Activated CD4-positive, alpha-beta memory T cell treated with anti-CD3 and anti-CD28 coated beads for 36 hours (primary cell): ENCODE results near the gene CEP70. TPM values are rescaled to one million over a fixed set of nuclear protein-coding genes. Genes with fewer than 3 reads are reported as not detected.

ENCODE experiments used
- CTCF ChIA-PET: fragments of 350-600 bp; sonication (Branson Sonifier 250); formaldehyde crosslinking; loops from one replicate; lab custom pipeline; 2021; ENCODE audit warnings: antibody characterized with exemption, inconsistent platforms; lab: Charles Lee
- POLR2A ChIA-PET: fragments of 350-600 bp; sonication (Branson Sonifier 250); formaldehyde crosslinking; loops from one replicate; lab custom pipeline; 2021; ENCODE audit warnings: antibody characterized with exemption; lab: Charles Lee
- DNase-seq: peaks from one replicate; pipeline ENCODE4 v3.0.0-alpha.2; 2020
- H3K27ac Mint-ChIP-seq: one replicate; pipeline ENCODE4 v1.8.0; 2021; ENCODE audit warnings: mixed read lengths
- H3K27me3 Mint-ChIP-seq: one replicate; pipeline ENCODE4 v1.8.0; 2021; ENCODE audit warnings: mixed read lengths
- H3K36me3 Mint-ChIP-seq: one replicate; pipeline ENCODE4 v1.8.0; 2021; ENCODE audit warnings: mixed read lengths
- H3K4me1 Mint-ChIP-seq: one replicate; pipeline ENCODE4 v1.8.0; 2021; ENCODE audit warnings: low read depth, mixed read lengths
- H3K4me3 Mint-ChIP-seq: one replicate; pipeline ENCODE4 v1.8.0; 2021; ENCODE audit warnings: mild to moderate bottlenecking, mixed read lengths
- H3K9me3 Mint-ChIP-seq: one replicate; pipeline ENCODE4 v1.8.0; 2021; ENCODE audit warnings: mixed read lengths
- intact Hi-C: fragments of 100-400 bp; cut with micrococcal nuclease; formaldehyde crosslinking; loops from one replicate; pipeline ENCODE4 v1.15.1; 2023
- total RNA-seq, 2 experiments: library from RNA; stranded (reverse); gene quantifications; one replicate each; pipeline ENCODE4 v1.2.3, GENCODE V29; 2021

CEP70 gene, protein sequence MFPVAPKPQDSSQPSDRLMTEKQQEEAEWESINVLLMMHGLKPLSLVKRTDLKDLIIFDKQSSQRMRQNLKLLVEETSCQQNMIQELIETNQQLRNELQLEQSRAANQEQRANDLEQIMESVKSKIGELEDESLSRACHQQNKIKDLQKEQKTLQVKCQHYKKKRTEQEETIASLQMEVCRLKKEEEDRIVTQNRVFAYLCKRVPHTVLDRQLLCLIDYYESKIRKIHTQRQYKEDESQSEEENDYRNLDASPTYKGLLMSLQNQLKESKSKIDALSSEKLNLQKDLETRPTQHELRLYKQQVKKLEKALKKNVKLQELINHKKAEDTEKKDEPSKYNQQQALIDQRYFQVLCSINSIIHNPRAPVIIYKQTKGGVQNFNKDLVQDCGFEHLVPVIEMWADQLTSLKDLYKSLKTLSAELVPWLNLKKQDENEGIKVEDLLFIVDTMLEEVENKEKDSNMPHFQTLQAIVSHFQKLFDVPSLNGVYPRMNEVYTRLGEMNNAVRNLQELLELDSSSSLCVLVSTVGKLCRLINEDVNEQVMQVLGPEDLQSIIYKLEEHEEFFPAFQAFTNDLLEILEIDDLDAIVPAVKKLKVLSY
- total RNA-seq: 1 to 10 TPM; 8.3 to 8.4 TPM

DNA sequence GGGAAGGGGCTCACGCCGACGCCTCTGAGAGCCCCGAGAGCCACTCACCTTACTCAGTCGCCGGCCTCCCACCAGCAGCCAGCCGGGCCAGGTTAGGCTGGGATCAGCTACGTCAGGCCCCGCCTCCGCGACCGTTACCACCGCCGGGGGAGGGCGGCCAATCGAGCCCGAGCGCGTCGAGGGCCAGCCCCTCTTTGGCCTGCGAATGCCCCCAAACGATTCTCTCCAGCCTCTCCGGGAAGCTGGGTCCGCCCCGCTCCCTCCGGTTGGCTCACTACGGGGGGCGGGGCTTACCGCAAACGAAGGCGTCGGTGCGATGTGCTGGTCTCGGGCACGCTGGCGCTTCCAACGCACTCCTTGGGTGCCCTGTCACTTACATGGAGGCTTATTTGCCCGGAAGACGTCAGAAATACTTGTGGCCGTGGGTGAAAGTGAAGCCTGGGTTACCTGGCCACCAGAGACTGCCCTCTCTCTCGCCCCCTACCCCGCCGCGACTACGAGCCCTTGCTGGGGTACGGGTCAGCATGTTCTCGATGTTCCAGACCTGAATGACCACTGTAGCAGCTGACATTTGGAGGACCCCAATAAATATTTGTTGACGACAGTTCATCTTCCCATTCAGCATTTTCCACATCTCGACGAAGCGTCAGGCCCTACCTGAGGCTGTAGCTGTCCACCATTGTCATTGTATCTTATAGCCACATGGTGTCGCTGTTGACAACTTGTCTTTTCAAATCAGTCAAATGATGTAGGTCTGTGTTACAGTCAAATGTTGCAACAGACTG, at the start of gene CEP70:
CEP70 (minus strand) TSS at position 111 of the 785 bp plus-strand sequence. CDS start 21,333 bp downstream, outside the sequence.
- H3K36me3 Mint-ChIP-seq: no peaks in the 10 kb centered on the region
- H3K27me3 Mint-ChIP-seq: no peaks in the 10 kb centered on the region
- H3K9me3 Mint-ChIP-seq: peaks cover 2% of the 10 kb centered on the region
- CTCF ChIA-PET: interaction anchor here (0.6 to 6.8 kb wide), 42 partner anchors 9 to 416 kb away, joined by 3 to 232 read pairs (median 4); partner anchors contain the start of genes ESYT3 and FAIM
- H3K27ac Mint-ChIP-seq: peak within 1 kb of the TSS; percentile 86
- POLR2A ChIA-PET: interaction anchor here (0.7 to 1.9 kb wide), 7 partner anchors 16 to 795 kb away, joined by 3 to 8 read pairs (median 5); partner anchors contain the start of genes COPB2 and ESYT3
- DNase-seq: peak; percentile 92
- H3K4me3 Mint-ChIP-seq: peak within 1 kb of the TSS; percentile 81
- peaks cover 3% of the 10 kb centered on the region for H3K4me1 Mint-ChIP-seq
- intact Hi-C loops: loop anchor here (1.0 to 10.0 kb wide), 13 partner anchors 15 to 730 kb away; partner anchors contain the start of genes ARMC8, ESYT3 and NME9

DNA sequence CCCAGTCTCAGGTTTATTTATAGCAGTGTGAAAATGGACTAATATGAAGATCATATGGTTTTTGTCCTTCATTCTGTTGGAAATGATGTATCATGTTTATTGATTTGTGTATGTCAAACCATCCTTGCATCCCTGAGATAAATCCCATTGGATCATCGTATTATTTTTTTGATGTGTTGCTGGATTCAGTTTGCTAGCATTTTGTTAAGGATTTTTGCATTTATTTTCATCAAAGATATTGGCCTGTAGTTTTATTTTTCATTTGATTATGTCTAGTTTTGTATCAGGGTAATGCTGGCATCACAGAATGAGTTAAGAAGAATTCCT, 48.8 kb upstream of the CEP70 start:
- Mint-ChIP-seq H3K9me3 (peaks cover 79% of the 10 kb centered on the region), H3K27ac (no peak overlapping the region), H3K4me3 (no peak overlapping the region), H3K36me3 (peaks cover 15% of the 10 kb centered on the region), H3K27me3 (no peaks in the 10 kb centered on the region), H3K4me1 (no peaks in the 10 kb centered on the region)
- intact Hi-C loops: no loop called here
- CTCF ChIA-PET: no interaction called here
- POLR2A ChIA-PET: no interaction called here
- no peak for DNase-seq

DNA sequence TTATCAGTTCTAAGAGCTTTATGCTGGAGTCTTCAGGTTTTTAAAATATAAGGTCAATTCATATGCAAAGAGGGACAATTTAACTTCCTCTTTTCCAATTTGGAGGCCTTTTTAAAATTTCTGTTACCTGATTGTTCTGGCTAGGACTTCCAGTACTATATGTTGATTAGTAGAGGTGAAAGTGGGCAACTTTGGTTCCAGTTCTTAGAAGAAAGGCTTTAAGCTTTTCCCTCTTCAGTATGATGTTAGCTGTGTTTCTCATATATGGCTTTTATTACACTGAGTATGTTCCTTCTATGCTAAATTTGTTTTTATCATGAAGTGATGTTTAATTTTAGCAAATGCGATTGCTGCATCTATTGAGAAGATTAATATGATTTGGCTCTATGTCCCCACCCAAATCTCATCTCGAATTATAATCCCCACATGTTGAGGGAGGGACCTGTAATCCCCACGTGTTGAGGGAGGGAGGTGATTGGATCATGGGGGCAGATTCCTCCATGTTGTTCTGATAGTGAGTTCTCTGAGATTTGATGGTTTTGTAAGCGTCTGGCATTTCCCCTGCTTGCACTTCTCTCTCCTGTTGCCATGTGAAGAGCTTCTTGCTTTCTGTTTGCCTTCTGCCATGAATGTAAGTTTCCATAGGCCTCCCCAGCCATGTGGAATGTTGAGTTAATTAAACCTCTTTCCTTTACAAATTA, 48.3 kb upstream of the CEP70 start:
- peaks cover 76% of the 10 kb centered on the region for H3K9me3 Mint-ChIP-seq
- H3K27me3 Mint-ChIP-seq: no peaks in the 10 kb centered on the region
- POLR2A ChIA-PET: no interaction called here

DNA sequence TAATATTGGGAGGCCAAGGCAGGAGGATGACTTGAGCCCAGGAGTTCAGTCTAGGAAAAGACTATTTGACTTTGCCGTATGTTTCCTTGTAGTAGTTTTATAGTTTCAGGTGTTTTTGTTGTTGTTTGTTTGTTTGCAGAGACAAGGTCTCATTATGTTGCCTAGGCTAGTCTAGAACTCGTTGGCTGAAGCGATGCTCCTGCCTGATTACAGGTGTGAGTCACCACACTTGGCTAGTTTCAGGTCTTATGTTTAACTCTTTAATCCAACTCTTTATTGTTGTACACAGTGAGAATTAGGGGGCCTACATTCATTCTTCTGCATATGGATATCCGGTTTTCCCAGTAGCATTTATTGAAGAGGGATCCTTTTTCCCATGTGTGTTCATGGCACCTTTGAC, 46.5 kb upstream of the CEP70 start:
- Mint-ChIP-seq H3K4me1 (no peaks in the 10 kb centered on the region), H3K36me3 (peaks cover 6% of the 10 kb centered on the region), H3K27me3 (no peaks in the 10 kb centered on the region), H3K4me3 (no peak overlapping the region), H3K9me3 (peaks cover 57% of the 10 kb centered on the region), H3K27ac (no peak overlapping the region)
- ChIA-PET POLR2A (no interaction called here), CTCF (no interaction called here)
- intact Hi-C loops: no loop called here
- no peak for DNase-seq

More for the DNA sequence above, 48.3 kb upstream of the CEP70 start:
- no peak for DNase-seq
- no peak overlapping the region for H3K27ac Mint-ChIP-seq
- no peak overlapping the region for H3K4me3 Mint-ChIP-seq
- intact Hi-C loops: no loop called here
- CTCF ChIA-PET: no interaction called here
- H3K4me1 Mint-ChIP-seq: no peaks in the 10 kb centered on the region
- peaks cover 11% of the 10 kb centered on the region for H3K36me3 Mint-ChIP-seq

DNA sequence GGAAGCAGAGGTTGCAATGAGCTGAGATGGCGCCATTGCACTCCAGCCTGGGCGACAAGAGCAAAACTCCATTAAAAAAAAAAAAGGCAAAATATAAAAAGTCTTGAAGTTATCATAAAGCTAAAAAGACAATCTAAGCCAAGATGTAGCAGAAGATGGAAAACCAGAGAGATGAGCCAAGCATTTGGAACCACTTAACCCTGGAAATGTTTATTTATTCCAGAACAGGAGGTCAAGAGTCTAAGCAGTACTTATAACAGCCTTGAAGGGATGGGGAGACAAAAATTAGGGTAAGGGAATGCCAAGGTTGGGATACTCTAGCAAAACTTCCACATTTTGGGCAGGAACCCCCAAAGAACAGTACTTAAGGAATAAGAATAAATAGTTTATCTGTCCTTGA, 44.6 kb upstream of the CEP70 start:
- DNase-seq: no peak
- CTCF ChIA-PET: no interaction called here
- no peaks in the 10 kb centered on the region for H3K27me3 Mint-ChIP-seq
- H3K4me3 Mint-ChIP-seq: no peak overlapping the region
- H3K27ac Mint-ChIP-seq: no peak overlapping the region
- intact Hi-C loops: no loop called here
- peaks cover 39% of the 10 kb centered on the region for H3K9me3 Mint-ChIP-seq
- H3K4me1 Mint-ChIP-seq: no peaks in the 10 kb centered on the region
- POLR2A ChIA-PET: no interaction called here
- H3K36me3 Mint-ChIP-seq: peaks cover 2% of the 10 kb centered on the region

DNA sequence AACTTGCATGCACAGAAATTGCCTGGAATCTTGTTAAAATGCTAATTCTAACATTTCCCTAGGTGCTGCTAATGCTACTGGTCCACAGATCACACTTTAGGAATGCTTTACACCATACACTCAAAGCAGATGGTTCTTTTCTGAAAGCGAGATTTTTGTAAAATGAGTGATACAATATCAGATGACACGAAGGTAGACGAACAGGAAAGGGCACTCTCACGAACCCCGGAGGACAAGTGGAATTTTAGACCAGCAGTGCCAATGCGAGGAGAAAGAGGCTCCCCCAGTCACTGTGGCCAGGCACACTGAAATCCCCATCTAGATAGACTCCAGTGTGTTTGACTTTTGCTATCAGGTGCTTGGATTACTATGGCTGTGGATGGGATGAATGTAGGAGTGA, 35.5 kb upstream of the CEP70 start:
- Mint-ChIP-seq H3K9me3 (no peaks in the 10 kb centered on the region), H3K4me3 (no peak overlapping the region), H3K27me3 (no peaks in the 10 kb centered on the region), H3K4me1 (no peaks in the 10 kb centered on the region), H3K27ac (no peak overlapping the region), H3K36me3 (no peaks in the 10 kb centered on the region)
- ChIA-PET POLR2A (no interaction called here), CTCF (no interaction called here)
- no peak for DNase-seq
- intact Hi-C loops: no loop called here

DNA sequence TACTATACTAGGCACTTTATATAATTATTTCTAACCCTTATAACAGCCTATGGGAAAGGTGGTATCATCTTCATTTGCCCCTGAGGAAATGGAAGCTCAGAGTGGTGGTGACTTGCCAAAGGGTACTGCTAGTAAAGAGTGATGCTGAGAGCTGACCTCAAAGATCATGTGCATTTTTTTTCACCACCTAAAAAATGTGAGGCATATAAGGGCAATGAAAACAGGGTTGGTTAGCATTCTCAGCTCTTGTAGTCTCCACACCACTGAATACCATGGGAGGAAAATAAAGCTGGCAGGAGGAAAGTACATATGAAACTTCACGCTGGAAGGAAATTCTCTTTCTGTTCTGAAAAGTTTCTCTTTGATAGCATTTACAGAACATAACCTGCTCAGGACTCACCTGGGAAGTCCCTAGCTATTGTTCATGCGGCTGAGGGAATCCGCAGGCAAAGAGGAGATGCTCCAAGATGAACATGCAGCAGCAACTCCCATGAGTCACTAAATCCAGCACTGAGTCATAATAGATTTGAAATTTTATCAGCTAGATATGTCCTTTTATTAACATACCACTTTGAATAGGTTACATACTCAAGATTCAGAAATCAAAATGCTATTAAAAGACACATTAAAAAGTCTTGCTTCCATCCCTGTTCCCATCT, 31.8 kb upstream of the CEP70 start:
- no peaks in the 10 kb centered on the region for H3K4me1 Mint-ChIP-seq
- no peak overlapping the region for H3K4me3 Mint-ChIP-seq
- CTCF ChIA-PET: interaction anchor here (1.5 kb wide), 1 partner anchor 289 kb away, joined by 9 read pairs; no protein-coding TSS in a partner anchor
- no peak overlapping the region for H3K27ac Mint-ChIP-seq
- no peaks in the 10 kb centered on the region for H3K9me3 Mint-ChIP-seq
- H3K27me3 Mint-ChIP-seq: no peaks in the 10 kb centered on the region
- no peak for DNase-seq
- POLR2A ChIA-PET: no interaction called here
- intact Hi-C loops: no loop called here
- H3K36me3 Mint-ChIP-seq: no peaks in the 10 kb centered on the region

DNA sequence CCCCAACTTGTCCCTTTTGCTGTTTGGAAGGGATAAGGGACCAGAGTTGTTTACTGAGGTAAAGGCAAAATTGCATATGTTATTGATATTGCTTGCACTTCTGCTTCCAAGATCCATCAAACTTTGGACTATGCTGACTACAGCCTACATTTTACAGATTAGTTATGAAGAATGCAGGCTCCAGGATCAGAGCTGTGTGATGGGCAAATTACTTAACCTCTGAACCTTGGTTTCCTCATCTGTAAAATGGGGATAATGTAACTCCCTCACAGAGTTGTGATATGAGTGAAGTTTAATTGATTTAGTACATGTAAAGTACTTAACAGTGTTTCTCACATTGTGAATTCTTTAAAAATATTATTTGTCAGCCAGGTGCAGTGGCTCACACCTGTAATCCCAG, 30.5 kb upstream of the CEP70 start:
- POLR2A ChIA-PET: no interaction called here
- DNase-seq: no peak
- no peaks in the 10 kb centered on the region for H3K27me3 Mint-ChIP-seq
- no peaks in the 10 kb centered on the region for H3K36me3 Mint-ChIP-seq
- no peaks in the 10 kb centered on the region for H3K4me1 Mint-ChIP-seq
- no peak overlapping the region for H3K4me3 Mint-ChIP-seq
- no peaks in the 10 kb centered on the region for H3K9me3 Mint-ChIP-seq
- intact Hi-C loops: no loop called here
- H3K27ac Mint-ChIP-seq: no peak overlapping the region
- CTCF ChIA-PET: interaction anchor here (1.3 to 1.5 kb wide), 3 partner anchors 291 to 316 kb away, joined by 3 to 7 read pairs (median 4); no protein-coding TSS in a partner anchor

DNA sequence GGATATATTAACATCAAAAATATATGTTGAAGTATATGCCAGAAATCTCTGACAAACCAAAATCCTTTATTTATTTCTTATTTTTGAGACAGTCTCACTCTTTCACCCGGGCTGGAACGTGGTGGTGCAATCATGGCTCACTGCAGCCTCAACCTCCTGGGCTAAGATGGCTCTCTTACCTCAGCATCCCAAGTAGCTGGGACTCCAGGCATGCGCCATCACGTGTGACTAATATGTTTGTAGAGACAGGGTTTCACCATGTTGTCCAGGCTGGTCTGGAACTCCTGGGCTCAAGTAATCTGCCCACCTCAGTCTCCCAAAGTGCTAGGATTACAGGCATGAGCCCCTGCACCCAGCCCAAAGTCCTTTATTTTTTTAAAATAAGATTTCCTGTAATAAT, 26.4 kb upstream of the CEP70 start:
- H3K27me3 Mint-ChIP-seq: no peaks in the 10 kb centered on the region
- no peak overlapping the region for H3K27ac Mint-ChIP-seq
- ChIA-PET CTCF (interaction anchor here (0.7 to 1.7 kb wide), 6 partner anchors 12 to 316 kb away, joined by 3 to 6 read pairs (median 4); partner anchors contain the start of gene FAIM), POLR2A (no interaction called here)
- intact Hi-C loops: no loop called here
- H3K9me3 Mint-ChIP-seq: no peaks in the 10 kb centered on the region
- H3K4me1 Mint-ChIP-seq: no peaks in the 10 kb centered on the region
- DNase-seq: no peak
- no peak overlapping the region for H3K4me3 Mint-ChIP-seq
- no peaks in the 10 kb centered on the region for H3K36me3 Mint-ChIP-seq

DNA sequence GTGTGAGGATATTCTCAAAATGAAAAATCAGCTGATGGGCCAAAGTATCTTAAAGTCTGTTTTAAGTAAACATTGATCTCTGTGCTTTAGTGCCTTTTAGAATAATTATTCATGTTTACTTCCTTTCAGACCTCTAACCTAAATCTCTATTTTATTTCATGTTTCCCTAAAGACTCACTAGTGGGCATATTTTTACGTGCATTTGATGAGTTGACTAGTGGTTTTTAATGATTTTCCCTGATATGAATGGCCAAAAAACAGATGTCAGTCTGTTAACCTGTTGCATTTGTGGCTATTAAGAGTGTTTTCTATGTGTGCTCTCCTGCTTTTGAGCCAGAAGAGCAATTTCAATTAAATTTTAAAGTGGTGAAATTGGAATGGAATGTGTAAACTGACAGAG, 21.4 kb upstream of the CEP70 start:
- Mint-ChIP-seq H3K27me3 (no peaks in the 10 kb centered on the region), H3K27ac (no peak overlapping the region), H3K9me3 (no peaks in the 10 kb centered on the region), H3K36me3 (no peaks in the 10 kb centered on the region), H3K4me1 (peaks cover 2% of the 10 kb centered on the region), H3K4me3 (no peak overlapping the region)
- ChIA-PET CTCF (interaction anchor here (1.2 kb wide), 1 partner anchor 308 kb away, joined by 3 read pairs; no protein-coding TSS in a partner anchor), POLR2A (no interaction called here)
- no peak for DNase-seq
- intact Hi-C loops: no loop called here

DNA sequence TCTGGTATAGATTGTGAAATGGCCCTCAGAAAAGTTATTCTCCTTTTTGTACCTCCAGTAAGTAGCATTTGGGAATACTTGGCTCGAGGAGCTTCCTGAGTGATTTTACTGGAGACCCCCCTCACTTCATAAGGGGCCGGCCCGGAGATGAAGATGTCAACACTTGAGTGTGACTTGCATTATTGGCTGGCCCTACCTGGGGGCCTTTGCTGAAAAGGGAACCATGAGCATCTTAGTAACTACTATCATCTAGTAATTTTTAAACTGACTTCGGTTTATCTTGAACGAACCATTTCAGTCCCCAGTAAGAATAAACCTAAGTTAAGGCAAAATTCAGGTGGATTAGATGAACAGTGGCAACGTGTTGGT, 15.8 kb upstream of the CEP70 start:
- Mint-ChIP-seq H3K27ac (no peak overlapping the region), H3K36me3 (no peaks in the 10 kb centered on the region), H3K9me3 (no peaks in the 10 kb centered on the region), H3K4me1 (peaks cover 12% of the 10 kb centered on the region), H3K4me3 (peak overlapping the region; percentile 77), H3K27me3 (peaks cover 1% of the 10 kb centered on the region)
- ChIA-PET POLR2A (interaction anchor here (0.8 kb wide), 1 partner anchor 16 kb away, joined by 3 read pairs; the partner anchor contains the start of gene CEP70), CTCF (interaction anchor here (0.6 to 1.4 kb wide), 3 partner anchors 15 to 326 kb away, joined by 3 to 5 read pairs (median 3); no protein-coding TSS in a partner anchor)
- intact Hi-C loops: loop anchor here (1.0 kb wide), 1 partner anchor 16 kb away; the partner anchor contains the start of gene CEP70
- DNase-seq: no peak
